Mammary epithelial cell (primary cell): ENCODE data around the gene GAGE1.
"Not testable (repeated sequence)": the region's sequence is repeated elsewhere in the genome, so short reads cannot be mapped to it uniquely, and the experiment has no call there.

Source experiments
- EZH2 ChIP-seq: IDR thresholded peaks from 2 replicates; pipeline ENCODE4 v1.6.1; 2012; ENCODE audit warnings: low read length, inconsistent platforms, borderline replicate concordance
- TF ChIP-seq, protein P1 (sequence below), 2 donors: IDR thresholded peaks in 1 of 2; conservative IDR thresholded peaks in 1 of 2; 2 replicates each; pipeline ENCODE4 v1.5.1; 2011 to 2012; ENCODE audit warnings: inconsistent platforms in 2 of 2, low read length in 2 of 2, mild to moderate bottlenecking in 2 of 2, control low read depth in 1 of 2, low read depth in 1 of 2; ENCODE audit not compliant: insufficient read depth in 1 of 2; ENCODE audit errors: extremely low read depth in 1 of 2

DNA sequence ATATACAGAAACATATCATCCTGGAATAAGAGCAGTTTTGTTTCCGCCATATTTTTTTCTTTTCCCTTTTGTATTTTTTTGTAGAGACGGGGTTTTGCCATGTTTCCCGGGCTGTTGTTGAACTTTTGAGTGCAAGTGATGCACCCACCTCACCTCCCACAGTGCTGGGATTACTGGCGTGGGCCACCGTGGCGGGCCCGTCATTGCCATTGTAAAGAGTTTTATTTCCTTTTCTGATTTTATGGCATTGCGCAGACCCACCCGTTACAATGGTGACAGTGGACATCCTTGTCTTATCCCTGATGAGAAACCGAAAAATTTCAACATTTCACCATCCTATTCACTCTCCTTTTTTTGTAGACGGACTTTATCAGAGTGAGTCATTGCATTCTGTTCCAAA, 30.1 kb upstream of the GAGE1 start:
- TF ChIP-seq, protein P1, sequence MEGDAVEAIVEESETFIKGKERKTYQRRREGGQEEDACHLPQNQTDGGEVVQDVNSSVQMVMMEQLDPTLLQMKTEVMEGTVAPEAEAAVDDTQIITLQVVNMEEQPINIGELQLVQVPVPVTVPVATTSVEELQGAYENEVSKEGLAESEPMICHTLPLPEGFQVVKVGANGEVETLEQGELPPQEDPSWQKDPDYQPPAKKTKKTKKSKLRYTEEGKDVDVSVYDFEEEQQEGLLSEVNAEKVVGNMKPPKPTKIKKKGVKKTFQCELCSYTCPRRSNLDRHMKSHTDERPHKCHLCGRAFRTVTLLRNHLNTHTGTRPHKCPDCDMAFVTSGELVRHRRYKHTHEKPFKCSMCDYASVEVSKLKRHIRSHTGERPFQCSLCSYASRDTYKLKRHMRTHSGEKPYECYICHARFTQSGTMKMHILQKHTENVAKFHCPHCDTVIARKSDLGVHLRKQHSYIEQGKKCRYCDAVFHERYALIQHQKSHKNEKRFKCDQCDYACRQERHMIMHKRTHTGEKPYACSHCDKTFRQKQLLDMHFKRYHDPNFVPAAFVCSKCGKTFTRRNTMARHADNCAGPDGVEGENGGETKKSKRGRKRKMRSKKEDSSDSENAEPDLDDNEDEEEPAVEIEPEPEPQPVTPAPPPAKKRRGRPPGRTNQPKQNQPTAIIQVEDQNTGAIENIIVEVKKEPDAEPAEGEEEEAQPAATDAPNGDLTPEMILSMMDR (conservative IDR thresholded peaks at IDR 0.05 in 1 of 2, IDR thresholded peaks at IDR 0.05 in 1 of 2; ENCODE audit: extremely low read depth in 1 of 2, insufficient read depth in 1 of 2, low read depth in 1 of 2, low read length in 2 of 2): not testable (repeated sequence)
- TF ChIP-seq EZH2: not testable (repeated sequence)
